PC-9 (cell line): Measurements from ENCODE around the gene DNAH2. TPM values are rescaled to one million over a fixed set of nuclear protein-coding genes. Genes with fewer than 3 reads are reported as not detected.

Experiments used
- BruUV-seq: library from RNA; stranded (reverse); fragments of 400-500 nt; replicated peaks from 2 replicates; lab custom pipeline; 2021; lab: Mats Ljungman, UMichigan
- CTCF ChIA-PET: fragments of 300-600 bp; sonication (Branson Sonifier 250); formaldehyde crosslinking; loops from one replicate; lab custom pipeline; 2022; ENCODE audit warnings: antibody characterized with exemption; lab: Charles Lee
- POLR2A ChIA-PET: fragments of 300-600 bp; sonication (Branson Sonifier 250); formaldehyde crosslinking; loops from one replicate; lab custom pipeline; 2022; ENCODE audit warnings: antibody characterized with exemption; ENCODE audit not compliant: unreplicated experiment; lab: Charles Lee
- DNase-seq, 2 experiments: peaks; one replicate each; pipeline versions ENCODE4 v3.0.0 to v3.0.0-alpha.2; 2015 to 2022; ENCODE audit warnings: mixed read lengths in 1 of 2
- H2AFZ ChIP-seq: fragments of 200-600 bp; sonication (generic); 2 replicates; pipeline ENCODE4 v1.8.1; 2017; ENCODE audit warnings: antibody characterized with exemption
- H3F3A ChIP-seq: fragments of 200-600 bp; sonication (generic); 2 replicates; pipeline ENCODE4 v1.8.1; 2017; ENCODE audit warnings: antibody characterized with exemption, mild to moderate bottlenecking, low read depth; ENCODE audit not compliant: insufficient read depth
- H3K27ac ChIP-seq: fragments of 200-600 bp; sonication (generic); 2 replicates; pipeline ENCODE4 v1.6.1; 2016; ENCODE audit warnings: mixed run types
- H3K27me3 ChIP-seq: fragments of 200-600 bp; sonication (generic); 2 replicates; pipeline ENCODE4 v1.6.1; 2016; ENCODE audit warnings: low read depth, mixed run types; ENCODE audit not compliant: insufficient read depth
- H3K36me3 ChIP-seq: fragments of 200-600 bp; sonication (generic); 2 replicates; pipeline ENCODE4 v1.6.1; 2016; ENCODE audit warnings: low read depth, mixed run types
- H3K4me1 ChIP-seq: fragments of 200-600 bp; sonication (generic); replicated peaks from 2 replicates; pipeline ENCODE4 v1.6.1; 2016; ENCODE audit warnings: mixed run types; ENCODE audit not compliant: insufficient read depth
- H3K4me2 ChIP-seq: fragments of 200-600 bp; sonication (generic); 2 replicates; pipeline ENCODE4 v1.6.1; 2017; ENCODE audit warnings: mixed run types
- H3K4me3 ChIP-seq: fragments of 200-600 bp; sonication (generic); 2 replicates; pipeline ENCODE4 v1.6.1; 2016; ENCODE audit warnings: mixed run types
- H3K79me2 ChIP-seq: fragments of 200-600 bp; sonication (generic); 2 replicates; pipeline ENCODE4 v1.6.1; 2017; ENCODE audit warnings: low read depth, mixed run types
- H3K9me2 ChIP-seq: fragments of 200-600 bp; sonication (generic); 2 replicates; pipeline ENCODE4 v1.8.1; 2017; ENCODE audit warnings: mild to moderate bottlenecking; ENCODE audit not compliant: insufficient read depth
- H3K9me3 ChIP-seq: fragments of 200-600 bp; sonication (generic); 2 replicates; pipeline ENCODE4 v1.8.1; 2016; ENCODE audit warnings: low read depth; ENCODE audit not compliant: insufficient read depth
- H4K20me1 ChIP-seq: fragments of 200-600 bp; sonication (generic); 2 replicates; pipeline ENCODE4 v1.8.1; 2017; ENCODE audit not compliant: insufficient read depth
- EZH2 ChIP-seq: fragments of 200-600 bp; sonication (generic); IDR thresholded peaks from 2 replicates; pipeline ENCODE4 v1.8.0; 2017; ENCODE audit warnings: antibody characterized with exemption, low read depth
- intact Hi-C: fragments of 100-400 bp; cut with micrococcal nuclease; formaldehyde crosslinking; loops from one replicate; pipeline ENCODE4 v1.10.0; 2022; ENCODE audit not compliant: unreplicated experiment
- total RNA-seq: library from RNA; stranded (reverse); gene quantifications from 2 replicates; pipeline ENCODE4 v1.2.3, GENCODE V29; 2021
- TF ChIP-seq, protein P1 (sequence below): fragments of 200-600 bp; sonication (generic); conservative IDR thresholded peaks from 2 replicates; pipeline ENCODE4 v1.6.1; 2017; ENCODE audit warnings: mixed run types, antibody characterized with exemption, mild to moderate bottlenecking, moderate library complexity

DNAH2 gene
- total RNA-seq, 1 experiment from 2014 or later: 10.6 TPM

GRCh38 chr17:7767405-7768021 is 50.0 kb downstream of the DNAH2 start:
- H3K4me2 ChIP-seq: peak overlapping the region; percentile 83
- peaks cover 31% of the 10 kb centered on the region for H3K79me2 ChIP-seq
- DNase-seq: peak; percentile 78 to 88
- ChIA-PET POLR2A (interaction anchor here (0.5 to 0.7 kb wide), 8 partner anchors 22 to 617 kb away, joined by 3 to 31 read pairs (median 5); partner anchors contain the start of gene KDM6B), CTCF (interaction anchor here (0.6 to 0.7 kb wide), 8 partner anchors 12 to 371 kb away, joined by 3 to 17 read pairs (median 5); no protein-coding TSS in a partner anchor)
- H3K27me3 ChIP-seq: no peaks in the 10 kb centered on the region
- intact Hi-C loops: loop anchor here (5.0 kb wide), 1 partner anchor 40 kb away; no protein-coding TSS in a partner anchor
- H2AFZ ChIP-seq: peak overlapping the region; percentile 95
- no peaks in the 10 kb centered on the region for H4K20me1 ChIP-seq
- peaks cover 38% of the 10 kb centered on the region for H3F3A ChIP-seq
- peaks cover 48% of the 10 kb centered on the region for H3K4me1 ChIP-seq
- TF ChIP-seq, protein P1, sequence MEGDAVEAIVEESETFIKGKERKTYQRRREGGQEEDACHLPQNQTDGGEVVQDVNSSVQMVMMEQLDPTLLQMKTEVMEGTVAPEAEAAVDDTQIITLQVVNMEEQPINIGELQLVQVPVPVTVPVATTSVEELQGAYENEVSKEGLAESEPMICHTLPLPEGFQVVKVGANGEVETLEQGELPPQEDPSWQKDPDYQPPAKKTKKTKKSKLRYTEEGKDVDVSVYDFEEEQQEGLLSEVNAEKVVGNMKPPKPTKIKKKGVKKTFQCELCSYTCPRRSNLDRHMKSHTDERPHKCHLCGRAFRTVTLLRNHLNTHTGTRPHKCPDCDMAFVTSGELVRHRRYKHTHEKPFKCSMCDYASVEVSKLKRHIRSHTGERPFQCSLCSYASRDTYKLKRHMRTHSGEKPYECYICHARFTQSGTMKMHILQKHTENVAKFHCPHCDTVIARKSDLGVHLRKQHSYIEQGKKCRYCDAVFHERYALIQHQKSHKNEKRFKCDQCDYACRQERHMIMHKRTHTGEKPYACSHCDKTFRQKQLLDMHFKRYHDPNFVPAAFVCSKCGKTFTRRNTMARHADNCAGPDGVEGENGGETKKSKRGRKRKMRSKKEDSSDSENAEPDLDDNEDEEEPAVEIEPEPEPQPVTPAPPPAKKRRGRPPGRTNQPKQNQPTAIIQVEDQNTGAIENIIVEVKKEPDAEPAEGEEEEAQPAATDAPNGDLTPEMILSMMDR: 0 out of 2 replicates have a peak, but pooled peaks have one; percentile 23
- no peak for TF ChIP-seq EZH2
- H3K9me3 ChIP-seq: no peaks in the 10 kb centered on the region
- H3K27ac ChIP-seq: peak overlapping the region; percentile 91
- H3K36me3 ChIP-seq: peaks cover 8% of the 10 kb centered on the region; the same call in 1 of the 2 replicates
- peak overlapping the region; percentile 73 for H3K4me3 ChIP-seq
- no peaks in the 10 kb centered on the region for H3K9me2 ChIP-seq
- BruUV-seq: no TSS peak

DNA sequence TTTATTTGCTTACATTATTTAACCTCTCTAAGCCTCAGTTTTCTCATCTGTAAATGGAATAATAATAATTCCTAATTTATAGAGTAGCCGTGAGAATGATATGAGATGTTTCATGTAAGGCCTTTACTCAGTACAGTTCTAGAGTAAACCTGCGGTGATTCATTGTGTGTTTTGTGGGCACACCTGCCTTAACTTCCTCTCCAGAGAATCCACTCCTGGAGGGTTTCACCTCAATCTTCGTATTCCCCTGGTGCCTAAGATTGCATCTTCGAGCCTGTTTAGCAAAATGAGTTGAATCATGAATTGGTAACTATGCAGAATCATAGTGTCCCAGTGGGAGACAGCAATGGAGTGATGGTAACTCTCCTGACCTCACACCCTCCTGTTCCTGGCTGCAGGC is 52.3 kb downstream of the DNAH2 start:
- Histone ChIP-seq H3K9me2 (no peaks in the 10 kb centered on the region), H3K4me3 (peak overlapping the region; percentile 73; the same call in 1 of the 2 replicates), H3K79me2 (peaks cover 31% of the 10 kb centered on the region), H3K9me3 (no peaks in the 10 kb centered on the region), H2AFZ (no peak overlapping the region), H4K20me1 (no peaks in the 10 kb centered on the region), H3K27me3 (no peaks in the 10 kb centered on the region), H3K27ac (peak overlapping the region; percentile 91), H3K4me2 (peak overlapping the region; percentile 83), H3K36me3 (peaks cover 8% of the 10 kb centered on the region; the same call in 1 of the 2 replicates), H3K4me1 (peaks cover 71% of the 10 kb centered on the region), H3F3A (peaks cover 58% of the 10 kb centered on the region)
- ChIA-PET CTCF (no interaction called here), POLR2A (interaction anchor here (0.6 kb wide), 1 partner anchor 217 kb away, joined by 3 read pairs; no protein-coding TSS in a partner anchor)
- peak in 1 of 2 experiments; percentile 72 for DNase-seq
- intact Hi-C loops: loop anchor here (5.0 kb wide), 1 partner anchor 37 kb away; no protein-coding TSS in a partner anchor
- no TSS peak for BruUV-seq
- TF ChIP-seq, protein P1: no peak
- no peak for TF ChIP-seq EZH2

DNA sequence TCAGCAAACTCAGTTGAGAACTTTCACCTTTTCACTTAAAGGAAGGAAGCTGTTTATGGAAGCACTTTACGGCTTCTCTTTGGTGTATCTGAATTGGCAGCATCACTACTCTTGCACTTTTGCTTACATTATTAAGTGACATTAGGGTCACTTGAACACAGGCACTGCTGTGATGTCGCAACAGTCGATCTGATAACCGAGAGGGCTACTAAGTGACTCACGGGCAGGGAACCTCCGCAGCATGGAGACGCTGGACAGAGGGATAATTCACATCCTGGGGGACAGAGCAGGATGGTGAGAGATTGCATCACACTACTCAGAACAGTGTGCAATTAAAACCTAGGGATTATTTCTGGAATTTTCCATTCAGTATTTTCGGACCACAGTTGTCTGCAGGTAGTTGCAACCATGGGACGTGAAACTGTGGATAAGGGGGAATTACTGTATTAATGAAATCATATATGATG is 56.5 kb downstream of the DNAH2 start:
- no peak for TF ChIP-seq EZH2
- TF ChIP-seq, protein P1: no peak
- H3K4me3 ChIP-seq: no peak overlapping the region

More for the DNA sequence above, 56.5 kb downstream of the DNAH2 start:
- ChIA-PET CTCF (interaction anchor here (0.9 kb wide), 1 partner anchor 25 kb away, joined by 3 read pairs; no protein-coding TSS in a partner anchor), POLR2A (no interaction called here)
- peak; percentile 59 to 95 for DNase-seq
- Histone ChIP-seq H3K27ac (peak overlapping the region; percentile 77), H3F3A (peaks cover 39% of the 10 kb centered on the region), H3K79me2 (peaks cover 21% of the 10 kb centered on the region), H3K9me2 (no peaks in the 10 kb centered on the region), H2AFZ (no peak overlapping the region), H3K27me3 (no peaks in the 10 kb centered on the region), H3K9me3 (no peaks in the 10 kb centered on the region), H4K20me1 (no peaks in the 10 kb centered on the region), H3K36me3 (peaks cover 8% of the 10 kb centered on the region; the same call in 1 of the 2 replicates), H3K4me1 (peaks cover 59% of the 10 kb centered on the region), H3K4me2 (peak overlapping the region; percentile 33)
- intact Hi-C loops: no loop called here
- no TSS peak for BruUV-seq
